AG20443 (cell line): ENCODE results near the gene CTRL.
"Not testable (repeated sequence)": the region's sequence is repeated elsewhere in the genome, so short reads cannot be mapped to it uniquely, and the experiment has no call there.

Experiments
- DNase-seq: peaks from one replicate; pipeline ENCODE4 v3.0.0; 2012; ENCODE audit warnings: low spot score, mixed read lengths

CTRL gene

GRCh38 chr16:67931712-67932461 is at the start of gene CTRL:
TSS of gene CTRL (minus strand) at chr16:67931862. CDS start at chr16:67931852, 10 bp downstream.
- no peak for DNase-seq

GRCh38 chr16:67979955-67980678 is 48.5 kb upstream of the CTRL start, which contains the start of gene DPEP3:
TSS of gene DPEP3 (minus strand) at chr16:67980499. CDS start at chr16:67980380, 119 bp downstream.
- DNase-seq, result no peak

GRCh38 chr16:67977469-67978227 is 46.0 kb upstream of the CTRL start:
- no peak for DNase-seq

- DNase-seq, result no peak
These were observed 45.3 kb upstream of the CTRL start for GRCh38 chr16:67977005-67977404.

GRCh38 chr16:67976205-67976604 is 44.5 kb upstream of the CTRL start:
- no peak for DNase-seq

GRCh38 chr16:67975321-67976105 is 43.9 kb upstream of the CTRL start:
- no peak for DNase-seq

- not testable (repeated sequence) for DNase-seq
These were observed 40.6 kb upstream of the CTRL start for GRCh38 chr16:67972285-67972684.

GRCh38 chr16:67971111-67971510 is 39.4 kb upstream of the CTRL start:
- DNase-seq, result no peak

- no peak for DNase-seq
These were observed 37.8 kb upstream of the CTRL start for GRCh38 chr16:67969254-67970039.

GRCh38 chr16:67968400-67969253 is 37.0 kb upstream of the CTRL start, which contains the start of gene SLC12A4:
TSS of gene SLC12A4 (minus strand) at chr16:67968637. CDS start at chr16:67968553, 84 bp downstream.
- DNase-seq, result peak; percentile 98

- DNase-seq, result peak; percentile 83
These were observed 36.3 kb upstream of the CTRL start for GRCh38 chr16:67967958-67968399.

- no peak for DNase-seq
These were observed 35.7 kb upstream of the CTRL start for GRCh38 chr16:67967183-67967957.

- peak; percentile 70 for DNase-seq
These were observed 35.0 kb upstream of the CTRL start for GRCh38 chr16:67966549-67967182.

GRCh38 chr16:67965668-67966548 is 34.2 kb upstream of the CTRL start:
- no peak for DNase-seq

- DNase-seq, result no peak
These were observed 32.9 kb upstream of the CTRL start for GRCh38 chr16:67964477-67965131.

GRCh38 chr16:67963662-67964321 is 32.1 kb upstream of the CTRL start:
- no peak for DNase-seq
